Tracheal epithelial cell (primary cell): ENCODE measurements around the gene SIRT5. TPM values are rescaled to one million over a fixed set of nuclear protein-coding genes. Genes with fewer than 3 reads are reported as not detected.

Experiments
- total RNA-seq: library from RNA; depleted of rRNA; stranded (reverse); fragments of >200 nt; gene quantifications from 2 replicates; pipeline ENCODE4 v1.2.1, GENCODE V29; 2014

The SIRT5 gene
- total RNA-seq: 12.5 and 17.1 TPM in 2 replicates

DNA sequence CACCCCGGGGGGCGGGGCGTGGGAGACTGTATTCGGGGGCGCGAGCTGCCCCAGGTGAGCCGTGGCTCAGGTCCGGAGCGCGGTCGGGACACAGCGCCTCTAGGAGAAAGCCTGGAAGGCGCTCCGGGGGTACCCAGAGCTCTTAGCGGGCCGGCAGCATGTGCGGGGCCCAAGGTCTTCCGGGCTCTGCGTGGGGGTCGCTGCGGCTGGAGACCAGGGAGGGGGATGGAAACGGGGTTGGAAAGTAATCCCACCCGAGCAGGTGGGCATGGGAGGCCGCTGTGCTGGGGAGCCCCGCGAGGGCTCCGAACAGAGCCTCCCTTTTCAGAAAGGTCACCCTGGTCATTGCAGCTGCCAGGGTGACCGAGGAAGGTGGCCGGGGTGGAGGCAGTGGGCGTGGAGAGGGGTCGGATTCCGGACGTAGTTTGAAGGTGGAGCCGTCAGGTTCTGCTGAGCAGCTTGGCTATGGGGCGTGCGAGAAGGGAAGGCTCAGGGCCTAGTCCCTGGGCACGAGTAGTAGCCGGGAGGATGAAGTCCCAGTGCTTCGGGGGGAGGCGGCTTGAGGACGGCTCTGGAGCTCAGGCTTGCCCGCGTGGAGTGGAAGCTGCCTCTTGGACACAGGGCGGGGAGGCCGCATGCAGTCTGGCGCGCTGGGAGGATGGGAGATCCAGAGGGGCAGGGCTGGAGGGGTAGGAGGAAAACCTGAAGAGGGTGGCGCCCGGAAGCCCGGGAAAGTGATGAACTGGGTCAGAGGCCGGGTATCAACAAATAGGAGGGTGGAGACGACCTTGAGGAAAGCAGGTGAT is at the start of gene SIRT5:
SIRT5 (plus strand) TSS at position 31 of the 806 bp plus-strand sequence. CDS start 9,510 bp downstream, outside the sequence.

DNA sequence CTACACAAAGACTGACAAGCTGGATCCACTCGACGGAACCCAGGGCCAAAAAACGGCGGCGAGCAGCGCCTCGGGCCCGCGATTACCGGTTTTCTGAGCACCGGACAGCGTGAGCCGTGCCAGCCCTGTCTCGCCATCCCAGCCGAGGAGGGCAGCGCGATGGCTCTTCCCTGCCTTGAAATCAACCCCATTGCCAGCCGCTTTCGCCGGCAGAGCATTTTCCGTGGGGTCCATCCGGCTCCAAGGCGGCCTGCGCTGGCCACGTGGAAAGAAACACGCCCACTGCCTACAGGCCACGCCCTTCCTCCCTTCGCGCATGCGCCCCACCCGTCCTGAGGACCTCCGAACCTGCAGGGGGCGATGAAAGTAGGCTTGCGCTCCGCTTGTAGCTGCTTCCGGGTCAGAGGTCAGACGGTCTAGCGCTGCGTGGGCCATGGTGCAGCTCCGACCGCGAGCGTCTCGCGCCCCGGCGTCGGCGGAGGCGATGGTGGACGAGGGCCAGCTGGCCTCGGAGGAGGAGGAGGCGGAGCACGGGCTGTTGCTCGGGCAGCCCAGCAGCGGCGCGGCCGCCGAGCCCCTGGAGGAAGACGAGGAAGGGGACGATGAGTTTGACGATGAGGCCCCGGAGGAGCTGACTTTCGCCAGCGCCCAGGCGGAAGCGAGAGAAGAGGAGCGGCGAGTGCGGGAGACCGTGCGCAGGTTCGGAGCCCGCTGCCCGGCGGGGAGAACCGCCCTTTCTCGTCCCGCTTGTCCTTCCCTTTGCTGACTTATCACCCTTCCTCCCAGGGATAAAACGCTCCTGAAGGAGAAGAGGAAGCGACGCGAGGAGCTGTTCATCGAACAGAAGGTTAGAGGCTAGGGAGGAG is 40.8 kb downstream of the SIRT5 start, which contains the start of gene NOL7:
NOL7 (plus strand) TSS at position 410 of the 866 bp plus-strand sequence; CDS start at position 434, 24 bp downstream.

Other genes with a start within 250 kb of the SIRT5 start
- 22.8 and 24.3 TPM in 2 replicates for gene TBC1D7, start 246.1 kb upstream of the SIRT5 start, total RNA-seq
- 19.2 and 19.8 TPM in 2 replicates for gene GFOD1, start 87.0 kb upstream of the SIRT5 start, total RNA-seq
- 63.5 and 72.1 TPM in 2 replicates for gene NOL7, start 40.7 kb downstream of the SIRT5 start, total RNA-seq
- 23.4 and 34.1 TPM in 2 replicates for gene RANBP9, start 137.2 kb downstream of the SIRT5 start, total RNA-seq
- 14.7 and 20.0 TPM in 2 replicates for gene MCUR1, start 240.0 kb downstream of the SIRT5 start, total RNA-seq